ENCODE measurements around the gene AHCTF1.
A peak's percentile ranks its signal among the peaks of the same experiment; 100 is the strongest.

Gene AHCTF1, protein sequence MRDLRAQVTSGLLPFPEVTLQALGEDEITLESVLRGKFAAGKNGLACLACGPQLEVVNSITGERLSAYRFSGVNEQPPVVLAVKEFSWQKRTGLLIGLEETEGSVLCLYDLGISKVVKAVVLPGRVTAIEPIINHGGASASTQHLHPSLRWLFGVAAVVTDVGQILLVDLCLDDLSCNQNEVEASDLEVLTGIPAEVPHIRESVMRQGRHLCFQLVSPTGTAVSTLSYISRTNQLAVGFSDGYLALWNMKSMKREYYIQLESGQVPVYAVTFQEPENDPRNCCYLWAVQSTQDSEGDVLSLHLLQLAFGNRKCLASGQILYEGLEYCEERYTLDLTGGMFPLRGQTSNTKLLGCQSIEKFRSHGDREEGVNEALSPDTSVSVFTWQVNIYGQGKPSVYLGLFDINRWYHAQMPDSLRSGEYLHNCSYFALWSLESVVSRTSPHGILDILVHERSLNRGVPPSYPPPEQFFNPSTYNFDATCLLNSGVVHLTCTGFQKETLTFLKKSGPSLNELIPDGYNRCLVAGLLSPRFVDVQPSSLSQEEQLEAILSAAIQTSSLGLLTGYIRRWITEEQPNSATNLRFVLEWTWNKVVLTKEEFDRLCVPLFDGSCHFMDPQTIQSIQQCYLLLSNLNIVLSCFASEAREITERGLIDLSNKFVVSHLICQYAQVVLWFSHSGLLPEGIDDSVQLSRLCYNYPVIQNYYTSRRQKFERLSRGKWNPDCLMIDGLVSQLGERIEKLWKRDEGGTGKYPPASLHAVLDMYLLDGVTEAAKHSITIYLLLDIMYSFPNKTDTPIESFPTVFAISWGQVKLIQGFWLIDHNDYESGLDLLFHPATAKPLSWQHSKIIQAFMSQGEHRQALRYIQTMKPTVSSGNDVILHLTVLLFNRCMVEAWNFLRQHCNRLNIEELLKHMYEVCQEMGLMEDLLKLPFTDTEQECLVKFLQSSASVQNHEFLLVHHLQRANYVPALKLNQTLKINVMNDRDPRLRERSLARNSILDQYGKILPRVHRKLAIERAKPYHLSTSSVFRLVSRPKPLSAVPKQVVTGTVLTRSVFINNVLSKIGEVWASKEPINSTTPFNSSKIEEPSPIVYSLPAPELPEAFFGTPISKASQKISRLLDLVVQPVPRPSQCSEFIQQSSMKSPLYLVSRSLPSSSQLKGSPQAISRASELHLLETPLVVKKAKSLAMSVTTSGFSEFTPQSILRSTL (N-terminal part only)

GRCh38 chr1:246931549-246932365 is at the start of gene AHCTF1:
Gene AHCTF1, minus strand, starts transcription at chr1:246931948. Its CDS starts 13,578 bp downstream, at chr1:246918370.
- peak within 1 kb of the TSS; percentile 92 for H3K4me3 ChIP-seq (ENCODE audit: low read length)
- no peak for TF ChIP-seq ZNF274 (IDR thresholded peaks at IDR 0.05; ENCODE audit: low read depth, low read length)

DNA sequence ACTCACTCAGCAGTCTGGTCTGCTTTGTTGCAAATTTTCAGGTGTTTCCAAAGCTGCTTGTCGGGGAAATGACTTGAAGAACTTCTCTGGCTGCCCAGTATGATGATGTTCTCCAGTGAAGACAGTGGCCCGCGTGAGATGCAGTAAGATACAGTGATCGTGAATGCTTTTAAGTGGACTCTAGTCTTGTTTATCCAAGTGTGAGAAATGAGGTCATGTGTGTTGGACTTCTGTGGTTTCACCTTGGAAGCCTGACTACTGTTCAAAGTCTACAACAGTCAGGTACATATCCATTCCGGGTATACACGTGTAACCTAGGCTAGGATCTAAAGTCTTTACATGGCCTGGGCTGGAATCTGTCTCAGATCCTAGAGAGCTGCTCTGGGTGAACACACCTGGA is 47.0 kb upstream of the AHCTF1 start:
- no peak for TF ChIP-seq ZNF274 (IDR thresholded peaks at IDR 0.05; ENCODE audit: low read depth, low read length)
- H3K4me3 ChIP-seq (ENCODE audit: low read length): no peak overlapping the region

GRCh38 chr1:246978281-246978680 is 46.5 kb upstream of the AHCTF1 start:
- no peak for TF ChIP-seq ZNF274 (IDR thresholded peaks at IDR 0.05; ENCODE audit: low read depth, low read length)
- no peak overlapping the region for H3K4me3 ChIP-seq (ENCODE audit: low read length)

DNA sequence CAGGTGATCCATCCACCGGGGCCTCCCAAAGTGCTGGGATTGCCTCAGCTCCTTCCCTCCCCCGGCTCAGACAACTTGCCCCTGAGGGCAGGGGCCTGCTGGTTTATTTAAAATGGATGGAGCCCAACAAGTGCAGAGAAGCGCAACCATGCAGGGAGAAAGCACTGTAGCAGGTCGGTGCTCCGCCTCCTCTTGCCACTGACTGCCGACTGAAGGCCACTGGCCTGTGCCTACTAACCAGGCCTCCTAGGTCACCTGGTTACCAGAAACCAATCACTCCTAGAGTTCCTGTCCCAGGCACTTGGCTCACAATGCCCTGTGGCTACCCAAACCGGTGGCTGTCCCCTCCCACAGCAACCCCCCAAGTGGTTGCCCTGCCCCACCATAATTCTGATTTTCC is 40.2 kb upstream of the AHCTF1 start:
- H3K4me3 ChIP-seq (ENCODE audit: low read length): no peak overlapping the region
- TF ChIP-seq ZNF274 (IDR thresholded peaks at IDR 0.05; ENCODE audit: low read depth, low read length): no peak

DNA sequence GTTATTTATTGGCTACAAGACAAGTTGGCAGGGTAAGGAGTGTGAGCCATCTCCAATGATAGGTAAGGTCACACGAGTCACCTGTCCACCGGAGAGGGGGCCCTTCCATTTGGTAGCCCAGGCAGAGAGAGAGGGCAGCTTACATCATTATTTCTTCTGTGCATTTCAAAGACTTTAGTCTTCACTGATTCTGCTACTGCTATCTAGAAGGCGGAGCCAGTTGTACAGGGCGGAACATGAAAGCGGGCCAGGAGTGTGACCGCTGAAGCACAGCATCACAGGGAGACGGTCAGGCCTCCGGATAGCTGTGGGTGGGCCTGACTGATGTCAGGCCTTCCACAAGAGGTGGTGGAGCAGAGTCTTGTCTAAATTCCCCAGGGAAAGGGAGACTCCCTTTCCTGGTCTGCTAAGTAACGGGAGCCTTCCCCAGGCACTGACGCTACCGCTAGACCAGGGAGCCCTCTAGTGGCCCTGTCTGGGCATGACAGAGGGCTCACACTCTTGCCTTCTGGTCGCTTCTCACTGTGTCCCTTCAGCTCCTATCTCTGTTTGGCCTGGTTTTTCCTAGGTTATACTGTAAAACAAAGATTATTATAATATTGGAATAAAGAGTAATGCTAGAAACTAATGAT is 39.5 kb upstream of the AHCTF1 start:
- H3K4me3 ChIP-seq (ENCODE audit: low read length): no peak overlapping the region

DNA sequence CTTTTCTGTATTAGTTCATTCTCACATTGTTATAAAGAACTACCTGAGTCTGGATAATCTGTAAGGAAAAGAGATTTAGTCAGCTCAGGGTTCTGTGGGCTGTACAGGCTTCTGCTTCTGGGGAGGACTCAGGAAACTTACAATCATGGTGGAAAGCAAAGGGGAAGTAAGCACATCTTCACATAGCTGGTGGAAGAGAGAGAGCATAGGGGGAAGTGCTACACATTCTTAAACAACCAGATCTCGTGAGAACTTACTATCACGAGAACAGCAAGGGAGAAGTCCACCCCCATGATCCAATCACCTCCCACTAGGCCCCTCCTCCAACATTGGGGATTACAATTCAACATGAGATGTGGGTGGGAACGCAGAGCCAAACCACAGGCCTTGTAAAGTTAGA is 37.9 kb upstream of the AHCTF1 start:
- TF ChIP-seq ZNF274 (IDR thresholded peaks at IDR 0.05; ENCODE audit: low read depth, low read length): no peak
- H3K4me3 ChIP-seq (ENCODE audit: low read length): no peak overlapping the region

More for the DNA sequence above, 39.5 kb upstream of the AHCTF1 start:
- no peak for TF ChIP-seq ZNF274 (IDR thresholded peaks at IDR 0.05; ENCODE audit: low read depth, low read length)

DNA sequence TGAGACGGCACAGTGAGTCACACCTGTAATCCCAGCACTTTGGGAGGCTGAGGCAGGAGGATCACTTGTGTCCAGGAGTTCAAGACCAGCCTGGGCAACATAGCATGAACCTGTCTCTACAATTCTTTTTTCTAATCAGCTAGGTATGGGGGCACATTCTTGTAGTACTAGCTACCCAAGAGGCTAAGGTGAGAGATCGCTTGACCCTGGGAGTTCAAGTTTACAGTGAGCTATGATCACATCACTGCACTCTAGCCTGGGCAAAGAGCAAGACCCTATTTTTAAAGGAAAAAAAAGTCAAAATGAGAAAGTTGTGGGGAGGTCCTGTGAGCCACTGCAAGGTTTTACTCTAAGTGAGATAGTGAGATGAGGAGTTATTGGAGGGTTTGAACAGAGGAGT is 34.8 kb upstream of the AHCTF1 start:
- TF ChIP-seq ZNF274 (IDR thresholded peaks at IDR 0.05; ENCODE audit: low read depth, low read length): no peak

GRCh38 chr1:246959944-246960693 is 28.4 kb upstream of the AHCTF1 start:
- H3K4me3 ChIP-seq (ENCODE audit: low read length): no peak overlapping the region
- TF ChIP-seq ZNF274 (IDR thresholded peaks at IDR 0.05; ENCODE audit: low read depth, low read length): no peak

More for the DNA sequence above, 34.8 kb upstream of the AHCTF1 start:
- H3K4me3 ChIP-seq (ENCODE audit: low read length): no peak overlapping the region

- no peak overlapping the region for H3K4me3 ChIP-seq (ENCODE audit: low read length)
- TF ChIP-seq ZNF274 (IDR thresholded peaks at IDR 0.05; ENCODE audit: low read depth, low read length): no peak
Observed at GRCh38 chr1:246954126-246954525, 22.4 kb upstream of the AHCTF1 start.

- no peak overlapping the region for H3K4me3 ChIP-seq (ENCODE audit: low read length)
- no peak for TF ChIP-seq ZNF274 (IDR thresholded peaks at IDR 0.05; ENCODE audit: low read depth, low read length)
Observed at GRCh38 chr1:246951413-246951812, 19.7 kb upstream of the AHCTF1 start.

DNA sequence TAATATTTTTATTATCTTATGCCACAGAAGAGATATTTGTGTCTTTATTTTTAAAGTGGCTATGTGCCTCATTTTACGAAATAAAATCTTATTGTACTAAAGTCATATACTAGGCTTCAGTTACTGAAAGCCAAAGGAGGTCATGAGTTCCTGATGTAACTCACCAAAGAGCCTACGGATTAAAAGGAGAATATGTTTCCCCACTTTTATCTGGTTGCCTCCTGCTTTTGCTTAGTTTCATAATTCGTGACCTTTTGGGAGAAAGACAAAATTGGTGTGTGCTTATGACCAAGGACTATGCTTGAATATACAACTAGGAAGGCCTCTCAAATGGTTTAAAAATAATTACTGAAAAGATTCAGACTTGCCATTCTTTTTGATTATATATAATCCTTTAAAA is 18.2 kb upstream of the AHCTF1 start:
- TF ChIP-seq ZNF274 (IDR thresholded peaks at IDR 0.05; ENCODE audit: low read depth, low read length): no peak
- H3K4me3 ChIP-seq (ENCODE audit: low read length): no peak overlapping the region

- no peak for TF ChIP-seq ZNF274 (IDR thresholded peaks at IDR 0.05; ENCODE audit: low read depth, low read length)
- H3K4me3 ChIP-seq (ENCODE audit: low read length): no peak overlapping the region
Observed at GRCh38 chr1:246947255-246947654, 15.5 kb upstream of the AHCTF1 start.
